Ramos (cell line): ENCODE data around the gene ZNF408.

Experiments used
- in situ Hi-C: fragments of 300-500 bp; cut with MboI; formaldehyde crosslinking; loops from one replicate; pipeline ENCODE4 v1.14.3; 2022; ENCODE audit warnings: low sequenced_read_pairs; ENCODE audit not compliant: unreplicated experiment

Gene ZNF408

GRCh38 chr11:46675288-46675851 lies 25.5 kb upstream of the ZNF408 start:
- in situ Hi-C loops = no loop called here

DNA sequence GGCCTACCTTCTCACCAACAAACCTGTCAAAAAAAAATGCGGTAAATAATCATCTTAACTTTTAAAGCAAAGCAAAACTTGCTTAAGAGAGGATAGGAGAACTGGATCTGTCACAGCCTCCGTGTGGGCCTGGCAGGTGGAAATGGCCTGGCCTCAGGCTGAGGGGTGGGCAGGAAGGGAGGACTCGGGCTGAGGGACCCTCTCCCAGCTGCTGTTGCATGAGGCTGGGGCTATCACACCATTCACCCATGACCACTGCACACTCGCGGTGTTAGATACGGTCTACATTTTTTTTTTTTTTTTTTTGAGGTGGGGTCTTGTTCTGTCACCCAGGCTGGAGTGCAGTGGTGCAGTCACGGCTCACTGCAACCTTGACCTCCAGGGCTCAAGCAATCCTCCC lies 24.9 kb upstream of the ZNF408 start:
- in situ Hi-C loops = no loop called here

GRCh38 chr11:46676436-46677158 lies 24.2 kb upstream of the ZNF408 start:
- in situ Hi-C loops = no loop called here

DNA sequence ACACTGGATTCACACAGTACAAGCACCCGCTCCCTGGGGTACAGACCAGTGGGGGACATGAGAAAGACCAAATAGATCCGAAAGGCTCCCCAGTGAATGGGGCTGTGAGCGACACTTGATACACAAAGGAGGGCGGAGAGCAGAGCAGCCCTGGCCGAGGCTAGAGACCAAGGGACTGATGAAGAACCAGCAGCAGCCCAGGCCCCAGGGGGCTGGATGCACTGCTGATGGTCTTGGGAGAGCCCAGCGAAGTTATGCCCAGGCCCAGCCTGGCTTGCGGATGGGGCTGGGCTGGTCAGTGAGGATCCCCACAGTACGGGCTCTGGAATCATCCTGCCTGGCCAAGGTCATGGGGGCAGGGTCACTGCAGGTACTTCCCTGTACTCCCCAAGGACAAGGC lies 23.7 kb upstream of the ZNF408 start:
- in situ Hi-C loops = no loop called here

- in situ Hi-C loops = no loop called here
These were observed 22.7 kb upstream of the ZNF408 start for GRCh38 chr11:46677991-46678740.

DNA sequence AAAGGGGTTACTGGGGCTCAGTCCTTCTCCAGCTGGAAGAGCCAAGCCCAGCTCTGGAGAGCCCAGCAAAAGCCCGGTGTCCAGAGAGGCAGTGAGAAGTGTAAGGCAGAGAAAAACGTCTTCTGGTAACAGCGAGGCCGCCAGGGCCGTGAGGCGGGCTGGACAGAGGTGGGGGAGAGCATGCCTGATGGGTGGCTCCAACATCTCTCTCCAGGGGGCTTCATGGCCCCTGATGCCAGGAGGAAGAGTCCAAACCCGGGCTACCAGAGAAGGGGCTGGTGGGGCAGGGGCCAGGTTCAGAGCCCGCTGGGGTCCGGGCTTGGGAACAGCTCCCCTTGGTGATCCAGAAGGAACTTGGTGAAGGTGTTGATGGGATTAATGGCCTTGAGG lies 22.1 kb upstream of the ZNF408 start:
- in situ Hi-C loops = no loop called here

- in situ Hi-C loops = no loop called here
These were observed 21.3 kb upstream of the ZNF408 start for GRCh38 chr11:46679241-46680163.

DNA sequence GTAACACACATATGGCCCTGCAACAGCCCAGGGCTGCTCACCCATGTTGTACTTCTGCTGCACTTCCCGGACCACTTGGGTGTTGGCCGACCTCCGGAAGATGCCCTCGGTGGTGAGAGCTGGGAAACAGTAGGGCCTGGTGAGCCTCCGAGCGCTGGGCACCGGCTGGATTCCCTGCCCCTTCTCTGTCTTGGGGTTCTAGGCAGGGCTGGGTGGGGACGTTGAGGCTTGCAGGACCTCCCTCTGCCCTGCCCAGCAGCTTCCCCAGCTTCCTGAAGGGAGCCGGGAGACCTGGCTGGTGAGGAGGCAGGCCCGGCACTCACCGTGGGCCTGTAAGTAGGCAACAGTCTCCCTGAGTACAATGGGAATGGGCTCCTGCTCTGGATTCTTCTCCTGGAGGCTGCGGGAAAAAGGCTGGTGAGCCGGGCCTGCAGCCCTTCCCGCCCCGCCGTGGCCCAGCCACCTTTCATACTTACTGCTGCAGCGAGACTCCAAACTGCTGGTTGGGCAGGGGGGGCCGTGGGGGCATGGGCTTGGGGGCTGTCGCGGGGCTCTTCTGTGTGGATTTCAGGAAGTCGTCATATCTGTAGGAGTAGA lies 20.6 kb upstream of the ZNF408 start:
- in situ Hi-C loops = no loop called here

- in situ Hi-C loops = no loop called here
These were observed 20.0 kb upstream of the ZNF408 start for GRCh38 chr11:46680815-46681214.

- in situ Hi-C loops = no loop called here
These were observed 19.0 kb upstream of the ZNF408 start for GRCh38 chr11:46681814-46682213.

- in situ Hi-C loops = no loop called here
These were observed 17.8 kb upstream of the ZNF408 start for GRCh38 chr11:46682773-46683752.

DNA sequence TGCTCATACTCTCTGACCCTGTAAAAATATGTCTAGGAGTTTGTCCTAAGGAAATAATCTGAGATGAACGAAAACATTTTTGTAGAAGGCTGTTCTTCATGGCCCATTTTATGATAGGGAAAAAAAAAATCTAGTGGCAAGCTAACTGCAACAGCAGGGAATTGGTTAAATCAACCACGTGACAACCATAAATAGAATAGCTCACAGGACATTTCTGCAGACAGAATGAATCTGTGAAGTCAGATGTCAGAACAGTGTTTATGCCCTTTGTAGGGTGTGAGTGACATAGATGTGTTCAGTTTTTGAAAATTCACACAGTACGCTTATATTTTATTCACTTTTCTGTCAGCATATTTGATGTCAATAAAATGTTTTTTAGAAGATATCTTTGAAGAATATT lies 16.5 kb upstream of the ZNF408 start:
- in situ Hi-C loops = no loop called here

DNA sequence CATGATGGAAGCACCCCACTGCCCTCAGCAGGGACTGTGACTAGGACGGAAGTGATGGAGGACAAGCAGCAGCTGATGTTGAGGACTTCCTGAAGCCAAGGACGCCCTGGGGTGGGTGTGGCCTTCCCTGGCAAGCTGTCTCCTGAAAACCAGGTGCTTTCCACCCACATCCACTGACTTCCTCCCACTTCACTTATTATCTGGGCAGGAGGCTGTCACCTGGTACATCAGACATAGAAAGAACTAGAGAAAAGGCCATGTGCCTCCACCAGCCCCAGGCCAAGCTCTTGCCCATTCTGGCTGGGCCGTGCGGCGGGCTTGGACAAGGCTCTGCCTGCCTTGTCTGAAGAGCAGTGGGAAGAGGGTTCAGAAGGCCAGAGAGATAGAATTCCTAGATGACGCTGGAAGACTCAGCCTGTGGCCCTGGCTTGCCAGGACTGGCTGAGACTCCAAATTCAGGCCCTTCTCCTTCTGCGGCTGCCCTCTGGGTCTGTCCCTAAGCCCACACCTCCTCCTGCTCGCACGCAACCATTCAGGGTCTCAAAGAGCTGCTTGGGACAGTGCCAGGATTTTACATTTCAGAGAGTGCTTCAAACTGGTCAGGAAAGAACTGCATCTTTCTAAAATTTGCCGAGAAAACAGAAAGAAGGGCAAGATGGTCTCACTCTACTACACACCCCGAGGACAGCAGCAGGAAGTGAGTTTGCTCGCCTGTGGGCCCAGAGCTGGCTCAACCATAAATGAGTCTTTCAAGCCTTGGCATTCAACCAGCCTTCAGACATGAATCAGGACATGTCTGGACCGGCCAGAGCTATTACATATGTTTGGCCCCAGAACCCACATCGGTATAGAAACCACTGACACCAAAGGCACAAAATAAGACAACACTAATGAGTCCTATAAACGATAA lies 13.7 kb upstream of the ZNF408 start:
- in situ Hi-C loops = no loop called here

DNA sequence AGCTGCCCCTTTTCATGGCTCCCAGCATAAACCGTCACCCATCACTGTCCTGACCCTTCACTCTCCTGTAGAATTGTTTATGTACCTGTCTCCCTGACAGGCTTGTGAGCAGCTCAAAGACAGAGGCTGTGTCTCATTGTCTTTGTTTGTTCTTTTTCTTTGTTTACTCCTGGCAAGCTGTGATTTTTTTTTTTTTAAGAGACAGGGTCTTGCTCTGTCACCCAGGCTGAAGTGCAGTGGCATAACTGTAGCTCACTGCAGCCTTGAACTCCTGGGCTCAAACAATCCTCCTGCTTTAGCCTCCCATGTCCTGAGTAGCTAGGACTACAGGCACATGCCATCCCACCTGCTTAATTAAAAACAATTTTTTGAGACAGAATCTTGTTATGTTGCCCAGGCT lies 10.1 kb upstream of the ZNF408 start:
- in situ Hi-C loops = no loop called here

DNA sequence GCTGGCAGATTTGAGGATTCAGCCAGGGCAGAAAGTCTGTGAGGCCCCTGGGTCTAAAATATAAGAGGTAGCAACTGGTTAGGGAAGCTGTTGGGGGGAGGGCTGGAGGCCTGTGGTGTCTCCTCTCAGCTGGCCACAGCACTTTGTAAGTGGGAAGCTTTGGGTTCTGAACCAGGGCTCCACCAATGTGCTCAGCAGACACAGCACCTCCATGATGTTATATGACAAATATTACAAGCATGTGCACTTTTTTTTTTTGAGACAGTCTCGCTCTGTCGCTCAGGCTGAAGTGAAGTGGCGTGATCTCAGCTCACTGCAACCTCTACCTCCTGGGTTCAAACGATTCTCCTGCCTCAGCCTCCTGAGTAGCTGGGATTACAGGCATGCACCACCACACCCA lies 8.4 kb upstream of the ZNF408 start:
- in situ Hi-C loops = no loop called here

- in situ Hi-C loops = no loop called here
These were observed 7.2 kb upstream of the ZNF408 start for GRCh38 chr11:46693597-46694012.

DNA sequence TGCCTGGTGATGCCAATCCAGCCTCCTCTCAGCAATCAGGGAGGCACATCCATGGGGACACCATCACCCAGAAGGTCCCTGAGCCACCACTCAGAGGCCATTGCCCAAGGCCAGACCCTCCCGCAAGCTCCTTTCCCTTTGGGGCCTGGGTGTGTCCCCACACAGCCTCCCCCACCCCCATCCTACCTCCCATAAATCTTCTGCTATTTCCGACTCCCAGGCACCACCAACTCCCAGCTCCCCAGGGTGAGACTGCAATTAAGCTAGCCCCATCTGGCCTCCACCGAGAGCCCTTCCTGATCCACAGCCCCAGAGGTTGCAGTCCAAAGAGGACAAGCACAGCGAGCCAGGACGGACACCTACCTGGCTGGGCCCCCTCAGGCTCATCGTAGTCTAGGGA lies 6.8 kb upstream of the ZNF408 start:
- in situ Hi-C loops = no loop called here

- in situ Hi-C loops = no loop called here
These were observed 6.2 kb upstream of the ZNF408 start for GRCh38 chr11:46694607-46695006.
